Osteocyte (in vitro differentiated cells): ENCODE measurements around the gene PCSK2. TPM values are rescaled to one million over a fixed set of nuclear protein-coding genes. Genes with fewer than 3 reads are reported as not detected.

Experiments
- DNase-seq: peaks from one replicate; pipeline ENCODE4 v3.0.0; 2021; ENCODE audit warnings: mixed read lengths; ENCODE audit not compliant: unreplicated experiment; ENCODE audit errors: extremely low spot score
- H3K27ac Mint-ChIP-seq: one replicate; pipeline ENCODE4 v1.8.0; 2021; ENCODE audit warnings: mild to moderate bottlenecking, mixed read lengths; ENCODE audit not compliant: unreplicated experiment
- H3K27me3 Mint-ChIP-seq: one replicate; pipeline ENCODE4 v1.8.0; 2021; ENCODE audit warnings: mixed read lengths; ENCODE audit not compliant: unreplicated experiment
- H3K36me3 Mint-ChIP-seq: one replicate; pipeline ENCODE4 v1.8.0; 2021; ENCODE audit warnings: mixed read lengths; ENCODE audit not compliant: unreplicated experiment
- H3K4me1 Mint-ChIP-seq: one replicate; pipeline ENCODE4 v1.8.0; 2021; ENCODE audit warnings: mixed read lengths; ENCODE audit not compliant: unreplicated experiment
- H3K4me3 Mint-ChIP-seq: one replicate; pipeline ENCODE4 v1.8.0; 2021; ENCODE audit warnings: mild to moderate bottlenecking, moderate library complexity, mixed read lengths; ENCODE audit not compliant: unreplicated experiment
- H3K9me3 Mint-ChIP-seq: one replicate; pipeline ENCODE4 v1.8.0; 2021; ENCODE audit warnings: mixed read lengths; ENCODE audit not compliant: unreplicated experiment
- total RNA-seq: library from RNA; stranded (reverse); gene quantifications from 2 replicates; pipeline ENCODE4 v1.2.1, GENCODE V29; 2021
- TF ChIP-seq, protein P1 (sequence below): fragments of 200-600 bp; sonication (generic); IDR thresholded peaks from 2 replicates; pipeline ENCODE4 v1.5.0; 2021; ENCODE audit warnings: antibody characterized with exemption, mild to moderate bottlenecking, moderate library complexity

Gene PCSK2
- total RNA-seq, 1 donor from 2014 or later: not detected

DNA sequence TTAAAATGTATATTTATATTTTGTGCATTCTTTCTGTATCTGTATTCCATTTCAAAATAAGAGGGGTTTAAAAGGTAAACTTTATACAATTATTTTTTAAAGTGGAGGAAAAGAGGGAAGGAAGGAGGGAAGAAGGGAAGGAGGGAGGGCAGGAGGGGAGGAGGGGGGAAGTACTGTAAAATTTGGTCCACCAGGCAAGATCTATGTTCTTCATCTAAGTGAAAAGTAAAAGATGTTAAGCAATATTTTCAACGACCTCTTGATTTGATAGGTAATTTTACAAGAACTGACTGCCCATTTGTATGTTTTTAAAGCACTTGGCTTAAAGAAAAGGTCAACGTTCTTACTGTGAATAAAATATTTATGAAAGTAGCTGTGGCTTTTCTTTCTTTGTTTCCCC lies 29.8 kb upstream of the PCSK2 start:
- Mint-ChIP-seq H3K9me3 (no peaks in the 10 kb centered on the region), H3K4me3 (no peak overlapping the region), H3K27me3 (peaks cover 4% of the 10 kb centered on the region), H3K27ac (no peak overlapping the region), H3K36me3 (no peaks in the 10 kb centered on the region), H3K4me1 (no peaks in the 10 kb centered on the region)
- TF ChIP-seq, protein P1, sequence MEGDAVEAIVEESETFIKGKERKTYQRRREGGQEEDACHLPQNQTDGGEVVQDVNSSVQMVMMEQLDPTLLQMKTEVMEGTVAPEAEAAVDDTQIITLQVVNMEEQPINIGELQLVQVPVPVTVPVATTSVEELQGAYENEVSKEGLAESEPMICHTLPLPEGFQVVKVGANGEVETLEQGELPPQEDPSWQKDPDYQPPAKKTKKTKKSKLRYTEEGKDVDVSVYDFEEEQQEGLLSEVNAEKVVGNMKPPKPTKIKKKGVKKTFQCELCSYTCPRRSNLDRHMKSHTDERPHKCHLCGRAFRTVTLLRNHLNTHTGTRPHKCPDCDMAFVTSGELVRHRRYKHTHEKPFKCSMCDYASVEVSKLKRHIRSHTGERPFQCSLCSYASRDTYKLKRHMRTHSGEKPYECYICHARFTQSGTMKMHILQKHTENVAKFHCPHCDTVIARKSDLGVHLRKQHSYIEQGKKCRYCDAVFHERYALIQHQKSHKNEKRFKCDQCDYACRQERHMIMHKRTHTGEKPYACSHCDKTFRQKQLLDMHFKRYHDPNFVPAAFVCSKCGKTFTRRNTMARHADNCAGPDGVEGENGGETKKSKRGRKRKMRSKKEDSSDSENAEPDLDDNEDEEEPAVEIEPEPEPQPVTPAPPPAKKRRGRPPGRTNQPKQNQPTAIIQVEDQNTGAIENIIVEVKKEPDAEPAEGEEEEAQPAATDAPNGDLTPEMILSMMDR: no peak
- no peak for DNase-seq

DNA sequence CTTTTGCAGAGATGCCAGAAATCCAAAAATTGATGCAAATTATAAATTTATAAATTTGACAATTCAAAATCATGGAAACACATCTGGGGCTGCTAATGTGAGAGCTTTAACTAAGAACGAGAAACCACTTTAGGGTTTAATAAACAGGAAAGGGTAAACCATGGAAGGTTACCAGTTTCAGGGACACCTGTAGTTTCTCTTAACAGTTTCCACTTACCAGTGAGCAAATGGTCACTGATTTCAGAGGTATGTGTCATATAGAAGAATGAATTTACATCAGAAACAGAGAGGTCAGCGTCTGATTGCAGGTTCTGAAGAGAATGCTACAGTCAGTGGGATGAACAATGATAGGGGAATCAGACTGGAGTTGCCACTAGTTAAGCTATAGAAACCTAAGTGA lies 24.8 kb upstream of the PCSK2 start:
- no peaks in the 10 kb centered on the region for H3K9me3 Mint-ChIP-seq
- H3K27me3 Mint-ChIP-seq: peaks cover 14% of the 10 kb centered on the region
- H3K4me1 Mint-ChIP-seq: no peaks in the 10 kb centered on the region
- TF ChIP-seq, protein P1: no peak
- no peaks in the 10 kb centered on the region for H3K36me3 Mint-ChIP-seq
- no peak for DNase-seq
- H3K4me3 Mint-ChIP-seq: no peak overlapping the region
- no peak overlapping the region for H3K27ac Mint-ChIP-seq

DNA sequence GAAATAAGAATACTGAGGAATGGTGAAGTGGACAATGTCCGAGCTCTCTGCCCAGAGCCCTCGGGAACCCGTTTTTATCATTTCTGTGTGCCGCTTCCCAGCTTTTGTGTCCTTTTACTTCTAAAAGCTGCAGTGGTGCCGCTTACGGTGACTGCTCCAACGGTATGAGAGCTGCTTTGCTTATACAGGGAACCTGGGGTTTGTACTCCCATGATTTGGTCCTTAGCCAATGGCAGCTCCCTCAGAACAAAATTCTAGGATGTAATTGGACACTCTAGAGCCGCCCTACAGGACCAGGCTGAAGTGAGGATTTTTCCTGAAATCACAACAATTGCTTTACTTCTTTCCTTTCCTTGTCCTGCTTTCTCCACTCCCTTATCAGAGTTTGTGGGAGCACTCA lies 24.2 kb upstream of the PCSK2 start:
- Mint-ChIP-seq H3K9me3 (no peaks in the 10 kb centered on the region), H3K4me3 (no peak overlapping the region), H3K27me3 (peaks cover 14% of the 10 kb centered on the region), H3K27ac (no peak overlapping the region), H3K4me1 (no peaks in the 10 kb centered on the region), H3K36me3 (no peaks in the 10 kb centered on the region)
- TF ChIP-seq, protein P1: no peak
- no peak for DNase-seq

DNA sequence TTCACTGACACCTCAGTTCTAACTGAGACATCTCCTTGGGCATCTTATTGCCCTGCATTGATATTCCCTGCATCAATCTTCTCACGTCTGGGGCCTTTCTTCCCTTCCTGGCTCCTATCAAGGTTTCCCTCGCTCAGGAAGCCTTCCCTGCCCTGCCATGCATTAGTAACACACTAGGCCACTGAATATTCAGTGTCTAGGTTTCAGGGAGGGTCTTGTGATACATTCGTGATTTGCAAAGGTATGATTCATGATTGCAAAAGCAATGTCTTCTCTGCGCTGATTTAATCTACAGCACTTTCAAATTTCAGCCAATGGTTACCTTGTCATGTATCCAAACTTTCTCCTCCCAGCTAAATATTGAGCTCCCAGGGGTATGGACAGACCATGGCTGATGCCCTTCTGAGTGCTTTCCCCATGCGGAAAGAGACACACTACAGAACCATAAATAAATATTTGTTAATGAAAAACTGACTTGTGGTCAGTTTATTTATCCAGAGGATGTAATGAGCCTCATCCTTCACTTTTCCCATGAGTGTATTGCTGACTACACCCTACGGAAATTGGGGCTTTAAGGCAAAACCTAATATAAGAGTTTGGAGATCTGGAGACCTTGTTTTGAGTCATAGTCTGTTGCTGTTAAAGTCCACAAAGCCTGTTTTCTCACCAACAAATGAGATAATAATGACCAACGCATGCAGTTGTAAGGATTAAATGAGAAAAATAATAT lies 21.6 kb upstream of the PCSK2 start:
- no peaks in the 10 kb centered on the region for H3K4me1 Mint-ChIP-seq
- TF ChIP-seq, protein P1: no peak
- DNase-seq: no peak
- no peaks in the 10 kb centered on the region for H3K9me3 Mint-ChIP-seq
- H3K27me3 Mint-ChIP-seq: peaks cover 14% of the 10 kb centered on the region
- H3K36me3 Mint-ChIP-seq: no peaks in the 10 kb centered on the region
- no peak overlapping the region for H3K4me3 Mint-ChIP-seq
- no peak overlapping the region for H3K27ac Mint-ChIP-seq

DNA sequence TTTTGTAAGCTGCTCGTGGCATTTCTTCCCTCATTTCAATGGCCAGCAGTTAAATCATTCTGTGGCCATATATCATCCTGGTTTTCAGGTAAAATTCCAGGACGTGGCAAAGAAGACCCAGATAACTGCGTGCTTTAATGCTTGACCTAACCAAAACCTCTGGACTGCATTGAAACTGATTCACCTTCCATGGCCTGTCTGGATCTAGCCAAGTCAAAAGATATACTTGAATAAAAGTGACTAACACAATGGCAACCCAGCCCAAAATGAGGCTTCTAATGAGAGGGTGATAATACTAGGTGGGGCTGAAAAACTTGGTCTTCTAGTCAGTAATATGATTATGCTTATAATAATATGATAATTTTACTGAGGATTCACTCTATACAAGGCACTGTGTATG lies 16.5 kb upstream of the PCSK2 start:
- no peaks in the 10 kb centered on the region for H3K4me1 Mint-ChIP-seq
- H3K27me3 Mint-ChIP-seq: no peaks in the 10 kb centered on the region
- H3K9me3 Mint-ChIP-seq: no peaks in the 10 kb centered on the region
- TF ChIP-seq, protein P1: no peak
- no peaks in the 10 kb centered on the region for H3K36me3 Mint-ChIP-seq
- no peak overlapping the region for H3K27ac Mint-ChIP-seq
- no peak for DNase-seq
- no peak overlapping the region for H3K4me3 Mint-ChIP-seq
